ENCODE measurements around the gene PDIA4. TPM values are rescaled to one million over a fixed set of nuclear protein-coding genes. Genes with fewer than 3 reads are reported as not detected.

The PDIA4 gene
- total RNA-seq, 1 experiment from 2014 or later: 217 TPM

- H3K4me2 ChIP-seq (ENCODE audit: low read length): no peak overlapping the region
- no peak overlapping the region for H3K4me3 ChIP-seq (replicated peaks in 1 of 2; ENCODE audit: low read depth in 1 of 2, low read length in 2 of 2)
- RAD21 ChIA-PET (ENCODE audit: low non-redundant PET in 1 of 2, low total read pairs in 2 of 2, uncharacterized antibody in 2 of 2, unreplicated experiment in 2 of 2): no interaction called here
- H3K79me2 ChIP-seq (ENCODE audit: insufficient read depth, low read length): peaks cover 17% of the 10 kb centered on the region; the same call in 1 of the 2 replicates
- no peak overlapping the region for H3K9ac ChIP-seq (ENCODE audit: low read length)
- no peaks in the 10 kb centered on the region for H3K4me1 ChIP-seq (ENCODE audit: control insufficient read depth in 1 of 2, insufficient read depth in 2 of 2, low read length in 2 of 2)
- H3K9me2 ChIP-seq (ENCODE audit: insufficient read depth): no peaks in the 10 kb centered on the region
- no peak for TF ChIP-seq ELF1 (IDR thresholded peaks at IDR 0.05; ENCODE audit: borderline replicate concordance, low read depth)
- TF ChIP-seq EZH2phosphoT487 (IDR thresholded peaks at IDR 0.05; ENCODE audit: borderline replicate concordance): no peak
- TF ChIP-seq, protein P1, sequence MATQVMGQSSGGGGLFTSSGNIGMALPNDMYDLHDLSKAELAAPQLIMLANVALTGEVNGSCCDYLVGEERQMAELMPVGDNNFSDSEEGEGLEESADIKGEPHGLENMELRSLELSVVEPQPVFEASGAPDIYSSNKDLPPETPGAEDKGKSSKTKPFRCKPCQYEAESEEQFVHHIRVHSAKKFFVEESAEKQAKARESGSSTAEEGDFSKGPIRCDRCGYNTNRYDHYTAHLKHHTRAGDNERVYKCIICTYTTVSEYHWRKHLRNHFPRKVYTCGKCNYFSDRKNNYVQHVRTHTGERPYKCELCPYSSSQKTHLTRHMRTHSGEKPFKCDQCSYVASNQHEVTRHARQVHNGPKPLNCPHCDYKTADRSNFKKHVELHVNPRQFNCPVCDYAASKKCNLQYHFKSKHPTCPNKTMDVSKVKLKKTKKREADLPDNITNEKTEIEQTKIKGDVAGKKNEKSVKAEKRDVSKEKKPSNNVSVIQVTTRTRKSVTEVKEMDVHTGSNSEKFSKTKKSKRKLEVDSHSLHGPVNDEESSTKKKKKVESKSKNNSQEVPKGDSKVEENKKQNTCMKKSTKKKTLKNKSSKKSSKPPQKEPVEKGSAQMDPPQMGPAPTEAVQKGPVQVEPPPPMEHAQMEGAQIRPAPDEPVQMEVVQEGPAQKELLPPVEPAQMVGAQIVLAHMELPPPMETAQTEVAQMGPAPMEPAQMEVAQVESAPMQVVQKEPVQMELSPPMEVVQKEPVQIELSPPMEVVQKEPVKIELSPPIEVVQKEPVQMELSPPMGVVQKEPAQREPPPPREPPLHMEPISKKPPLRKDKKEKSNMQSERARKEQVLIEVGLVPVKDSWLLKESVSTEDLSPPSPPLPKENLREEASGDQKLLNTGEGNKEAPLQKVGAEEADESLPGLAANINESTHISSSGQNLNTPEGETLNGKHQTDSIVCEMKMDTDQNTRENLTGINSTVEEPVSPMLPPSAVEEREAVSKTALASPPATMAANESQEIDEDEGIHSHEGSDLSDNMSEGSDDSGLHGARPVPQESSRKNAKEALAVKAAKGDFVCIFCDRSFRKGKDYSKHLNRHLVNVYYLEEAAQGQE (IDR thresholded peaks at IDR 0.05; ENCODE audit: low read depth): no peak
- TF ChIP-seq CEBPB (IDR thresholded peaks at IDR 0.05; ENCODE audit: low read depth): no peak
- no peak for TF ChIP-seq SP1 (IDR thresholded peaks at IDR 0.05; ENCODE audit: low read depth)
- intact Hi-C loops (cut with micrococcal nuclease): no loop called here
- H4K20me1 ChIP-seq (ENCODE audit: insufficient read depth): no peaks in the 10 kb centered on the region
- H3K9me3 ChIP-seq (ENCODE audit: control insufficient read depth in 1 of 2, insufficient read depth in 1 of 2, low read depth in 1 of 2, low read length in 2 of 2): no peaks in the 10 kb centered on the region
- DNase-seq (ENCODE audit: low read depth, low spot score) (no peak), ATAC-seq (no peak)
- H3K27ac ChIP-seq (ENCODE audit: low read depth, low read length): no peak overlapping the region
- peaks cover 54 to 71% of the 10 kb centered on the region in 2 experiments; a peak in 3 of 4 replicates for H3K36me3 ChIP-seq (ENCODE audit: control insufficient read depth in 1 of 2, insufficient read depth in 2 of 2, low read length in 2 of 2)
- POLR2A ChIA-PET: no interaction called here
- no TSS peak for BruUV-seq (replicated peaks)
- H3K27me3 ChIP-seq (ENCODE audit: insufficient read depth, low read length): no peaks in the 10 kb centered on the region
- CTCF ChIA-PET: no interaction called here
- H2AFZ ChIP-seq (ENCODE audit: low read depth, low read length, poor library complexity, severe bottlenecking): no peak overlapping the region
Observed at GRCh38 chr7:149010451-149010850, 17.9 kb downstream of the PDIA4 start.

DNA sequence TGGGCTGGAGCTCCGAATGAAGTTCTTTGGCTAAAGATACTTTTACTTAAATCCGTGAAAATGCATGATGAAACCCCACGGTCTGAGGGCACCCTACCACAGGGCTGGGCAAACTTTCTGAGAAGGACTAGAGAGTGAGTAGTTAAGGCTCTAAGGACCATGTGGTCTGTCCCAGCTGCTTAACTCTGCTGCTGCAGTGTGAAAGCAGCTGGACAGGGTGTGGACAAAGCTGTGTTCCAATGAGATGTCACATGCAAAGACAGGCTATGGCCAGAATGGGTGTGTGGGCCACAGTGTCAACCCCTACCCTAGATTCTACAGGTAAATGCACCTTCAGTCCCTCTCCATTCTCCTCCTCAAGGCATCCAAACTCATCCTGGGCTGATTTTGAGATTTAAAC, 18.8 kb downstream of the PDIA4 start:
- Histone ChIP-seq H4K20me1 (ENCODE audit: insufficient read depth) (no peaks in the 10 kb centered on the region), H3K4me3 (replicated peaks in 1 of 2; ENCODE audit: low read depth in 1 of 2, low read length in 2 of 2) (no peak overlapping the region), H3K36me3 (ENCODE audit: control insufficient read depth in 1 of 2, insufficient read depth in 2 of 2, low read length in 2 of 2) (peaks cover 55 to 71% of the 10 kb centered on the region in 2 experiments; a peak in 3 of 4 replicates), H3K9me2 (ENCODE audit: insufficient read depth) (no peaks in the 10 kb centered on the region), H3K4me1 (ENCODE audit: control insufficient read depth in 1 of 2, insufficient read depth in 2 of 2, low read length in 2 of 2) (no peaks in the 10 kb centered on the region), H3K9me3 (ENCODE audit: control insufficient read depth in 1 of 2, insufficient read depth in 1 of 2, low read depth in 1 of 2, low read length in 2 of 2) (no peaks in the 10 kb centered on the region), H3K79me2 (ENCODE audit: insufficient read depth, low read length) (peaks cover 10% of the 10 kb centered on the region; the same call in 1 of the 2 replicates), H3K9ac (ENCODE audit: low read length) (no peak overlapping the region), H3K27me3 (ENCODE audit: insufficient read depth, low read length) (no peaks in the 10 kb centered on the region), H3K4me2 (ENCODE audit: low read length) (no peak overlapping the region), H3K27ac (ENCODE audit: low read depth, low read length) (no peak overlapping the region), H2AFZ (ENCODE audit: low read depth, low read length, poor library complexity, severe bottlenecking) (no peak overlapping the region)
- BruUV-seq (replicated peaks): no TSS peak
- intact Hi-C loops (cut with micrococcal nuclease): no loop called here
- RAD21 ChIA-PET (ENCODE audit: low non-redundant PET in 1 of 2, low total read pairs in 2 of 2, uncharacterized antibody in 2 of 2, unreplicated experiment in 2 of 2): no interaction called here
- CTCF ChIA-PET: interaction anchor here (1.2 kb wide), 1 partner anchor 56 kb away, joined by 4 read pairs; no protein-coding TSS in a partner anchor
- no peak for TF ChIP-seq ZNF274 (IDR thresholded peaks at IDR 0.05; ENCODE audit: low read depth, low read length)
- ATAC-seq (no peak), DNase-seq (ENCODE audit: low read depth, low spot score) (no peak)
- POLR2A ChIA-PET: no interaction called here

Data from HCT116 (cell line).